Measurements from ENCODE around the gene TNN. TPM values are rescaled to one million over a fixed set of nuclear protein-coding genes. Genes with fewer than 3 reads are reported as not detected.

The TNN gene
- total and polyA plus RNA-seq, 11 donors: 0.03 to 0.59 (median 0.12) TPM; not detected in 3

GRCh38 chr1:175024773-175025172 is 42.9 kb upstream of the TNN start:
- no peak for ATAC-seq
- H3K36me3 ChIP-seq: peaks cover 0 to 9% (median 0%) of the 10 kb centered on the region in 9 donors
- H3K4me3 ChIP-seq: no peak overlapping the region
- H3K9me3 ChIP-seq: no peaks in the 10 kb centered on the region
- H3K27me3 ChIP-seq: no peaks in the 10 kb centered on the region
- no peak overlapping the region for H3K27ac ChIP-seq
- WGBS, 4 donors: 93 to 97% (median 96%) methylated on average over 2 of the region's 2 CpGs
- intact Hi-C loops (cut with DNase I): loop anchor here in 2 of 10 donors (10.0 kb wide), 2 partner anchors 290 to 1180 kb away; partner anchors contain the start of gene COP1 (in 1 of the 2)
- peaks cover 0 to 27% (median 16%) of the 10 kb centered on the region in 12 donors for H3K4me1 ChIP-seq
- no peak for TF ChIP-seq POLR2A (IDR thresholded peaks at IDR 0.05)
- no peak for TF ChIP-seq CTCF (IDR thresholded peaks at IDR 0.05)
- DNase-seq: no peak

- Histone ChIP-seq H3K9me3 (no peaks in the 10 kb centered on the region), H3K4me1 (no peaks in the 10 kb centered on the region), H3K27me3 (no peaks in the 10 kb centered on the region), H3K36me3 (no peaks in the 10 kb centered on the region), H3K27ac (no peak overlapping the region), H3K4me3 (no peak overlapping the region)
- no peak for ATAC-seq
- no peak for DNase-seq
- intact Hi-C loops (cut with DNase I): loop anchor here in 8 of 10 donors (5.0 to 10.0 kb wide), 6 partner anchors 88 to 288 kb away; no protein-coding TSS in a partner anchor
- WGBS, 4 donors: 84 to 87% (median 84%) methylated on average over 4 of the region's 4 CpGs
- TF ChIP-seq CTCF (IDR thresholded peaks at IDR 0.05) (no peak), POLR2A (IDR thresholded peaks at IDR 0.05) (no peak)
Measured at GRCh38 chr1:175033953-175034352, 33.7 kb upstream of the TNN start.

GRCh38 chr1:175034775-175035174 is 32.9 kb upstream of the TNN start:
- Histone ChIP-seq H3K4me3 (no peak overlapping the region), H3K9me3 (no peaks in the 10 kb centered on the region), H3K27ac (no peak overlapping the region), H3K27me3 (no peaks in the 10 kb centered on the region), H3K36me3 (no peaks in the 10 kb centered on the region), H3K4me1 (no peaks in the 10 kb centered on the region)
- intact Hi-C loops (cut with DNase I): loop anchor here in 8 of 10 donors (5.0 to 10.0 kb wide), 6 partner anchors 88 to 288 kb away; no protein-coding TSS in a partner anchor
- no peak for ATAC-seq
- TF ChIP-seq POLR2A (IDR thresholded peaks at IDR 0.05): no peak
- TF ChIP-seq CTCF (IDR thresholded peaks at IDR 0.05): no peak
- WGBS, 4 donors: 83 to 90% (median 86%) methylated on average over 2 of the region's 2 CpGs
- DNase-seq: no peak

GRCh38 chr1:175035865-175036264 is 31.8 kb upstream of the TNN start:
- Histone ChIP-seq H3K27ac (no peak overlapping the region), H3K36me3 (no peaks in the 10 kb centered on the region), H3K9me3 (no peaks in the 10 kb centered on the region), H3K4me1 (no peaks in the 10 kb centered on the region), H3K4me3 (no peak overlapping the region), H3K27me3 (no peaks in the 10 kb centered on the region)
- DNase-seq (no peak), ATAC-seq (no peak)
- TF ChIP-seq POLR2A (IDR thresholded peaks at IDR 0.05) (no peak), CTCF (IDR thresholded peaks at IDR 0.05) (no peak)
- WGBS, 4 donors: 80 to 92% (median 90%) methylated on average over 4 to 6 of the region's 6 CpGs
- intact Hi-C loops (cut with DNase I): loop anchor here in 2 of 10 donors (10.0 kb wide), 1 partner anchor 279 kb away; no protein-coding TSS in a partner anchor

Measured in heart left ventricle (tissue), 16 donors.